ENCODE measurements around the gene SEMA4A. TPM values are rescaled to one million over a fixed set of nuclear protein-coding genes. Genes with fewer than 3 reads are reported as not detected.

Gene SEMA4A
- polyA plus RNA-seq, 1 of the 3 experiments (the other 2 are of a cell fraction), result 1.3 TPM

- no peaks in the 10 kb centered on the region for H3K27me3 ChIP-seq (ENCODE audit: insufficient read depth)
- peaks cover 19 to 41% of the 10 kb centered on the region in 2 experiments; a peak in 3 of 4 replicates for H3K4me1 ChIP-seq (ENCODE audit: control insufficient read depth in 1 of 2, insufficient read depth in 2 of 2, low read depth in 1 of 2, low read length in 1 of 2)
- DNase-seq, result no peak
- no peaks in the 10 kb centered on the region for H3K9me3 ChIP-seq
- CTCF ChIA-PET, result interaction anchor here (0.6 to 40.5 kb wide), 6 partner anchors 12 to 114 kb away, joined by 3 to 1559 read pairs (median 6); partner anchors contain the start of gene MEX3A
- H3F3A ChIP-seq (replicated peaks; ENCODE audit: insufficient read depth), result peaks cover 43% of the 10 kb centered on the region
- H3K9ac ChIP-seq, result no peak overlapping the region
- H3K4me3 ChIP-seq (ENCODE audit: low read depth in 2 of 2, low read length in 1 of 2), result no peak overlapping the region
- TF ChIP-seq GABPA (IDR thresholded peaks at IDR 0.05; ENCODE audit: low read depth) (no peak), NRF1 (IDR thresholded peaks at IDR 0.05; ENCODE audit: low read depth, low read length) (no peak), TEAD4 (IDR thresholded peaks at IDR 0.05; ENCODE audit: borderline replicate concordance, insufficient read depth) (no peak), RXRA (IDR thresholded peaks at IDR 0.05; ENCODE audit: borderline replicate concordance, low read depth) (no peak), YY1 (IDR thresholded peaks at IDR 0.05; ENCODE audit: low read depth) (no peak), CHD2 (IDR thresholded peaks at IDR 0.05; ENCODE audit: low read length, partially characterized antibody) (no peak), MEF2A (IDR thresholded peaks at IDR 0.05; ENCODE audit: borderline replicate concordance, low read depth) (no peak), FOXM1 (IDR thresholded peaks at IDR 0.05; ENCODE audit: low read depth) (no peak), REST (IDR thresholded peaks at IDR 0.05; ENCODE audit: low read depth, low read length) (no peak)
- TF ChIP-seq, protein P1, sequence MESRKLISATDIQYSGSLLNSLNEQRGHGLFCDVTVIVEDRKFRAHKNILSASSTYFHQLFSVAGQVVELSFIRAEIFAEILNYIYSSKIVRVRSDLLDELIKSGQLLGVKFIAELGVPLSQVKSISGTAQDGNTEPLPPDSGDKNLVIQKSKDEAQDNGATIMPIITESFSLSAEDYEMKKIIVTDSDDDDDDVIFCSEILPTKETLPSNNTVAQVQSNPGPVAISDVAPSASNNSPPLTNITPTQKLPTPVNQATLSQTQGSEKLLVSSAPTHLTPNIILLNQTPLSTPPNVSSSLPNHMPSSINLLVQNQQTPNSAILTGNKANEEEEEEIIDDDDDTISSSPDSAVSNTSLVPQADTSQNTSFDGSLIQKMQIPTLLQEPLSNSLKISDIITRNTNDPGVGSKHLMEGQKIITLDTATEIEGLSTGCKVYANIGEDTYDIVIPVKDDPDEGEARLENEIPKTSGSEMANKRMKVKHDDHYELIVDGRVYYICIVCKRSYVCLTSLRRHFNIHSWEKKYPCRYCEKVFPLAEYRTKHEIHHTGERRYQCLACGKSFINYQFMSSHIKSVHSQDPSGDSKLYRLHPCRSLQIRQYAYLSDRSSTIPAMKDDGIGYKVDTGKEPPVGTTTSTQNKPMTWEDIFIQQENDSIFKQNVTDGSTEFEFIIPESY (IDR thresholded peaks at IDR 0.05; ENCODE audit: borderline replicate concordance, low read depth), result no peak
- H3K27ac ChIP-seq (ENCODE audit: low read depth in 2 of 2, low read length in 1 of 2), result no peak overlapping the region
- POLR2A ChIA-PET, result no interaction called here
- H3K36me3 ChIP-seq (replicated peaks in 1 of 2; ENCODE audit: control insufficient read depth in 1 of 2, insufficient read depth in 2 of 2, low read length in 1 of 2), result peaks cover 0 to 11% of the 10 kb centered on the region in 2 experiments
- H2AFZ ChIP-seq (ENCODE audit: low read depth), result no peak overlapping the region
- peaks cover 19% of the 10 kb centered on the region for H4K20me1 ChIP-seq (ENCODE audit: insufficient read depth)
- peaks cover 30% of the 10 kb centered on the region for H3K79me2 ChIP-seq (ENCODE audit: insufficient read depth)
- H3K9me2 ChIP-seq, result no peaks in the 10 kb centered on the region
- 80% methylated on average over 4 of the region's 4 CpGs for WGBS (ENCODE audit: low lambda C conversion rate)
- 0 out of 2 replicates have a peak overlapping the region, but pooled peaks have one; percentile 95 for H3K4me2 ChIP-seq
These were observed 41.9 kb upstream of the SEMA4A start for GRCh38 chr1:156111355-156111962.
